HG03103 (cell line): ENCODE measurements around the gene LRRC63.
"Not testable (repeated sequence)": the region's sequence is repeated elsewhere in the genome, so short reads cannot be mapped to it uniquely, and the experiment has no call there.

Experiments
- ATAC-seq: cut with Tn5 transposase; IDR thresholded peaks from one replicate; pipeline ENCODE4 v1.9.1; 2021; ENCODE audit warnings: low read depth; ENCODE audit not compliant: unreplicated experiment

The LRRC63 gene

GRCh38 chr13:46211483-46212351 is at the start of gene LRRC63:
Gene LRRC63, plus strand, starts transcription at chr13:46211928. Its CDS starts 1,107 bp downstream, at chr13:46213035.
- peak; percentile 93 for ATAC-seq

GRCh38 chr13:46162741-46163140 is 49.0 kb upstream of the LRRC63 start:
- ATAC-seq: not testable (repeated sequence)

- no peak for ATAC-seq
These were observed 47.1 kb upstream of the LRRC63 start for GRCh38 chr13:46164661-46165060.

GRCh38 chr13:46165485-46166223 is 46.1 kb upstream of the LRRC63 start:
- peak; percentile 43 for ATAC-seq

GRCh38 chr13:46166224-46166584 is 45.5 kb upstream of the LRRC63 start:
- ATAC-seq: no peak

- no peak for ATAC-seq
These were observed 44.6 kb upstream of the LRRC63 start for GRCh38 chr13:46166947-46167610.

- ATAC-seq: no peak
These were observed 43.4 kb upstream of the LRRC63 start for GRCh38 chr13:46168341-46168740.

- no peak for ATAC-seq
These were observed 42.9 kb upstream of the LRRC63 start for GRCh38 chr13:46168783-46169182.

- no peak for ATAC-seq
These were observed 42.0 kb upstream of the LRRC63 start for GRCh38 chr13:46169758-46170157.

GRCh38 chr13:46170268-46170667 is 41.5 kb upstream of the LRRC63 start:
- no peak for ATAC-seq

GRCh38 chr13:46170687-46171086 is 41.0 kb upstream of the LRRC63 start:
- ATAC-seq: no peak

GRCh38 chr13:46171217-46171616 is 40.5 kb upstream of the LRRC63 start:
- ATAC-seq: no peak

- ATAC-seq: no peak
These were observed 40.0 kb upstream of the LRRC63 start for GRCh38 chr13:46171739-46172138.

GRCh38 chr13:46172531-46172991 is 39.2 kb upstream of the LRRC63 start:
- no peak for ATAC-seq

GRCh38 chr13:46173656-46174055 is 38.1 kb upstream of the LRRC63 start:
- no peak for ATAC-seq

- peak; percentile 44 for ATAC-seq
These were observed 35.0 kb upstream of the LRRC63 start for GRCh38 chr13:46176756-46177155.

- ATAC-seq: no peak
These were observed 33.6 kb upstream of the LRRC63 start for GRCh38 chr13:46178143-46178542.

GRCh38 chr13:46178821-46179220 is 32.9 kb upstream of the LRRC63 start:
- no peak for ATAC-seq

GRCh38 chr13:46179491-46179908 is 32.2 kb upstream of the LRRC63 start:
- ATAC-seq: no peak

- no peak for ATAC-seq
These were observed 31.6 kb upstream of the LRRC63 start for GRCh38 chr13:46179969-46180763.
